A673 (cell line): ENCODE results near the gene PLPP7. TPM values are rescaled to one million over a fixed set of nuclear protein-coding genes. Genes with fewer than 3 reads are reported as not detected.

ENCODE experiments used
- BruUV-seq: library from RNA; stranded (reverse); fragments of 400-500 nt; replicated peaks from 2 replicates; lab custom pipeline; 2021; lab: Mats Ljungman, UMichigan
- CTCF ChIA-PET: fragments of 300-600 bp; sonication (Branson Sonifier 250); formaldehyde crosslinking; loops from one replicate; lab custom pipeline; 2022; ENCODE audit warnings: antibody characterized with exemption; lab: Charles Lee
- POLR2A ChIA-PET: fragments of 300-600 bp; sonication (Branson Sonifier 250); formaldehyde crosslinking; loops from one replicate; lab custom pipeline; 2022; ENCODE audit warnings: antibody characterized with exemption; ENCODE audit not compliant: low non-redundant PET; lab: Charles Lee
- DNase-seq: peaks from one replicate; pipeline ENCODE4 v3.0.0-alpha.2; 2015; ENCODE audit warnings: low spot score
- H3K27ac ChIP-seq: fragments of 200-600 bp; sonication (generic); 2 replicates; pipeline ENCODE4 v1.5.1; 2016; ENCODE audit warnings: mixed run types, low read depth, mild to moderate bottlenecking, mixed read lengths, antibody characterized with exemption, low read length; ENCODE audit not compliant: poor library complexity, severe bottlenecking
- H3K27me3 ChIP-seq: fragments of 200-600 bp; sonication (generic); replicated peaks from 2 replicates; pipeline ENCODE4 v1.6.1; 2017; ENCODE audit warnings: mixed run types, low read depth, mild to moderate bottlenecking, mixed read lengths, antibody characterized with exemption, low read length; ENCODE audit not compliant: insufficient read depth, poor library complexity
- H3K36me3 ChIP-seq: fragments of 200-600 bp; sonication (generic); 2 replicates; pipeline ENCODE4 v1.6.1; 2016; ENCODE audit warnings: mixed run types, mild to moderate bottlenecking, mixed read lengths, antibody characterized with exemption, low read length; ENCODE audit not compliant: insufficient read depth, poor library complexity, severe bottlenecking
- H3K4me1 ChIP-seq: fragments of 200-600 bp; sonication (generic); 2 replicates; pipeline ENCODE4 v1.6.1; 2017; ENCODE audit warnings: mixed run types, mild to moderate bottlenecking, mixed read lengths, antibody characterized with exemption, low read length; ENCODE audit not compliant: insufficient read depth, poor library complexity, severe bottlenecking
- H3K4me3 ChIP-seq: fragments of 200-600 bp; sonication (generic); 2 replicates; pipeline ENCODE4 v1.5.1; 2016; ENCODE audit warnings: low read depth, mixed run types, mild to moderate bottlenecking, mixed read lengths, low read length; ENCODE audit not compliant: poor library complexity, severe bottlenecking
- H3K9me3 ChIP-seq: fragments of 200-600 bp; sonication (generic); 2 replicates; pipeline ENCODE4 v1.6.1; 2016; ENCODE audit warnings: mixed run types, low read depth, mild to moderate bottlenecking, mixed read lengths, antibody characterized with exemption, low read length; ENCODE audit not compliant: poor library complexity, severe bottlenecking
- CTCF ChIP-seq: fragments of 300-800, 200-600 bp; sonication (generic); conservative IDR thresholded peaks from 2 replicates; pipeline ENCODE4 v1.5.1; 2017; ENCODE audit warnings: low read depth, mild to moderate bottlenecking, antibody characterized with exemption, low read length, moderate library complexity, mixed read lengths
- EZH2 ChIP-seq: fragments of 200-600 bp; sonication (generic); IDR thresholded peaks from 2 replicates; pipeline ENCODE4 v1.6.1; 2017; ENCODE audit warnings: borderline replicate concordance, low read depth, mild to moderate bottlenecking, mixed read lengths, antibody characterized with exemption, low read length; ENCODE audit not compliant: poor library complexity, severe bottlenecking
- intact Hi-C: fragments of 100-400 bp; cut with micrococcal nuclease; formaldehyde crosslinking; loops from one replicate; pipeline ENCODE4 v1.10.0; 2022; ENCODE audit not compliant: unreplicated experiment
- total RNA-seq: library from RNA; stranded (reverse); gene quantifications from 2 replicates; pipeline ENCODE4 v1.2.3, GENCODE V29; 2021

PLPP7 gene
- total RNA-seq, 1 experiment from 2014 or later, result not detected

DNA sequence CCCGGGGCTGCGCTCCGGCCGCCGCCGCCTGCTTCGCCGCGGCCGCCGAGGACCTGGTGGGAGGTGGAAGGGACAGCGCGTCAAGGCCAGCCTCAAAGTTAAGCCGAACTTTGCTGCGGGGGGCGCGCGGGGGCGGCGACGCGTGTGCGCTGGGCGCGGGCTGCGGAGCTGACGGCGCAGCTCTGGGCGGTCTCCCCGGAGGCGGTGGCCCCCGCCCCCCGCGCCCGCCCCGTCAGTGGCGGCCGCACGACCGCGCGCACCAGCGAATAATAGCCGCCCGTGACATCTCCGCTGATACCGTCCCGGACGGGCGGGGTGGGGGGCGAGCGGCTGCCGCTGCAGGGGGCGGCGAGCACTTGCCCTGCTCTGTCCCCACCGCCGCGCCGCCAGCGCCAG, 12.6 kb upstream of the PLPP7 start:
- BruUV-seq, result no TSS peak
- Histone ChIP-seq H3K4me1 (peaks cover 11% of the 10 kb centered on the region), H3K4me3 (peak overlapping the region; percentile 72), H3K9me3 (no peaks in the 10 kb centered on the region), H3K36me3 (no peaks in the 10 kb centered on the region), H3K27ac (no peak overlapping the region), H3K27me3 (peaks cover 3% of the 10 kb centered on the region)
- POLR2A ChIA-PET, result no interaction called here
- intact Hi-C loops, result no loop called here
- TF ChIP-seq CTCF (no peak), EZH2 (no peak)
- CTCF ChIA-PET, result no interaction called here
- DNase-seq, result no peak

DNA sequence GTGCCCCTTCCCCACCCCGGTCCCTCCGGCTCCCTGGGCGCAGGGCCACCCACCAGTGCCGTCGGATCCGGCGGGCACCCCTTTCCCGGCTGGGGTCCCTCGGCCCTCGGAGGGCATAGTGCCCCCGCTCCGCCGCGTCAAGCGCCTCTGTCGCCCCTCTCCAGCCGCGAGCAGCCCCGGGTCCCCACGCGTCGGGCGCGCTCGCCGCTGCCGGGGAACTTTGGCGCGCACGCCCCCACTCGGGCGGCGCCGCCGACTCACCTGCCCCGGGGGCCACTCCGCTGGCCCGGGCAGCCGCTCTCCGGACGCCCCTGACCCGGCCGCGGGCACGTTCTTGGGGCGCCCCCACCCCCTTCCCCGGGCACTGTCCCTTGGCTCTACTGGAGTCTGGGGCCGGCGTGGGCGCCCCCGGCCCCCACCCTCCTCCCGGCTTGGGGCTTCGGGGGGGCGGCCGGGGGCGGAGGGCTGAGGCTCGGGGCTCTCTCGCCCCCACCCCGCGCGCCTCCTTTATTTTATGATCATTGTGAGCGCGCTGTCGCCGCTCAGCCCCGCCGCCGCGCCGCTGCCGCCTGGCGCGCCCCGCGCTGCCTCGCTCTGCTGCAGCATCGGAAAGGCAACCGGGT, 12.1 kb upstream of the PLPP7 start:
- POLR2A ChIA-PET, result no interaction called here
- TF ChIP-seq CTCF (no peak), EZH2 (no peak)
- Histone ChIP-seq H3K27me3 (peaks cover 8% of the 10 kb centered on the region), H3K9me3 (no peaks in the 10 kb centered on the region), H3K4me1 (peaks cover 11% of the 10 kb centered on the region), H3K27ac (no peak overlapping the region), H3K4me3 (peak overlapping the region; percentile 72), H3K36me3 (no peaks in the 10 kb centered on the region)
- intact Hi-C loops, result no loop called here
- CTCF ChIA-PET, result no interaction called here
- no TSS peak for BruUV-seq
- no peak for DNase-seq

- H3K4me3 ChIP-seq, result peak overlapping the region; percentile 72
- peaks cover 11% of the 10 kb centered on the region for H3K4me1 ChIP-seq
- intact Hi-C loops, result no loop called here
- H3K27ac ChIP-seq, result no peak overlapping the region
- no peak for TF ChIP-seq CTCF
- TF ChIP-seq EZH2, result no peak
- CTCF ChIA-PET, result no interaction called here
- peak; percentile 96 for DNase-seq
- no TSS peak for BruUV-seq
- no peaks in the 10 kb centered on the region for H3K36me3 ChIP-seq
- POLR2A ChIA-PET, result no interaction called here
- H3K27me3 ChIP-seq, result peaks cover 16% of the 10 kb centered on the region
- no peaks in the 10 kb centered on the region for H3K9me3 ChIP-seq
These were observed 11.4 kb upstream of the PLPP7 start for GRCh38 chr9:131277910-131278701.
